ENCODE data around the gene KCNH2.

DNA sequence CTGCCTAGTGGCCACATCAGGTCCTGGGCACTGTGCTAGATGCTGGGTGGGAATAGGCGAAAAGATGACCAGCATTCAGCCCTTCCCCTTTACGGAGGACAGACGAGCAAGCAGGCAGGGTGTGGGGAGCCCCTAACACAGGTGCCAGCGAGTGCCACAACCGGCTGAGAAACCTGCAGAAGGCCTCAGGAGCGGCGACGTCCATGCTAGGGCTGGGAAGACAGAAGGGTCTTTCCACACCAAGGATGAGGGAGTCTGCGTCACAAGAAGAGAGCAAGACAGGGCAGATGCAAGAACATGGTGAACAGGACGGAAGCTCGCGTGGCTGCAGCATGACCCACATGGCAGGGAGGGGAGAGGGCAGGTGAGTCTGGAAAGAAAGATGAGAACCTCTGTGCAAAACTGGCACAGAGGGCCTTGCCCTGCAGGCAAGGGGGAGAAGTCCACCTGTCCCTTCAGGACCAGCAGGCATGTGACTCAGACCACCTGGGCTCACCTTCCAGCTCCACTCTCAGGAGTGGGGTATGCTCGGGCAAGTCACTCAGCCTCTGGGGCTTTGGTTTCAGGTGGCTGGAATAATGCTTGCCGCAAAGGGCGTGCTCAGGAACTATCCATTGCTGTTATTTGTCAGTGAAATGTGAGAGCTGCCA is 36.6 kb downstream of the KCNH2 start:
- TF ChIP-seq CTCF (IDR thresholded peaks at IDR 0.05; ENCODE audit: low read depth, low read length) (no peak), MYC (IDR thresholded peaks at IDR 0.05; ENCODE audit: low read depth, low read length) (no peak), POLR2A (IDR thresholded peaks at IDR 0.05; ENCODE audit: extremely low read depth, insufficient read length) (no peak)
